Endothelial cell of hepatic sinusoid (primary cell): ENCODE measurements around the gene RXRA.

Experiments
- in situ Hi-C: cut with HindIII; loops from 2 replicates; pipeline ENCODE4 v1.10.0; 2017; ENCODE audit warnings: low sequenced_read_pairs

Gene RXRA

DNA sequence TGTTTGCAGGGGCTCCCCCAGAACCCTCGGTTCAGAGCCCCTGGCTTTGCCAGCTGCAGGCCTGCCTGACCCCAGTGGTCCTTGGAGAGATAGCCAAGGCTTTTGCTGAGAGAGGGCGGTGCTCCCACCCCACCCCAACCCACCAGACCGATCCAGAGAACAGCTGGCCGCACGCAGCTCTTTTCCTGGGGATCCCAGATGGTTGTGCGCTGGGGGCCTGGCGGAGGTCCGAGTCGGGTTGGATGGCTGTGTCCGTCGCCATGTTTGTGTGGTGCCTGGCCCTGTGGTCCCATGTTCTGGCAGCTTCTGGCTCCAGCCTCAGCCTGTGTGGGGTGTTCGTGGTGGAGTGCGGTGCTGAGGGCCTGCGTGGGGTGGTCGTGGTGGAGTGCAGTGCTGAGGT lies 97.5 kb downstream of the RXRA start:
- in situ Hi-C loops = no loop called here

DNA sequence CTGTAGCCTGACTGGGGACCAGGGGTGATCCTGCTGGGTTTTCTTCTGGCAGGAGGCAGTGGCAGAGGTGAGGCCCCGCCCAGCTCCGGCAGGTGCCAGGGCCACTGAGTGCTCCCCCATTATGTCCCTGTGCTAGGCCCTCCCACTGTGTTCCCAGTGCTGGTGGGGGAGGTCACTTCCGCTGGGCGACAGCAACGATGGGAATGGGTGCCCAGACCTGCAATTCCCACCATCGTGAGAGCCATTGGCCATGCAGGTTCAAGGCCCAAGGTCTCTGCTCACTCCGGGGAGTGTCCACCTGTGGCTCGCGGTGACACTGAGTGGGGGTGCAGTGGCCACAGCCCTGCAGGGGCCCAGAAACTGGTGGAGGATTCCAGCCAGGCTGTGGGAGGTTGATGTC lies 98.6 kb downstream of the RXRA start:
- in situ Hi-C loops = no loop called here

DNA sequence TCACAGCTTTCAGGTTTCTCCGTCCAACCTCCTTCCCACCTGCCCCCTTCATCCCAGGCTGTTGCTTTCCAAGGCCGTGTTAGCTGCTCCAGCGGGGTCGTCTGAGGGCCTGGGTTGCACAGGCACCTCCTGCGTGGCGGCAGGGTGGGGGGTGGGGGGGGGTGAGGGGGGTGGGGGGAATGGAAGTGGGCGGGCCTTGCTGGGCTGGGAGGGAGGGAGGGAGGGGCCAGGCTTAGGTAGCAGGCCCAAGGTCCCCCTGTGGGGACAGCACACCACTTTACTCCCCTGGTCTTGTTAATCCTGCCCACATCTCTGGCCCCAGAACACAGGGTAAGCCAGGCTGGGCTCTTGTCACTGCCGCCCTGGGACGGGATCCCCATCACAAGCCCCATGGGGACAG lies 99.1 kb downstream of the RXRA start:
- in situ Hi-C loops = no loop called here

DNA sequence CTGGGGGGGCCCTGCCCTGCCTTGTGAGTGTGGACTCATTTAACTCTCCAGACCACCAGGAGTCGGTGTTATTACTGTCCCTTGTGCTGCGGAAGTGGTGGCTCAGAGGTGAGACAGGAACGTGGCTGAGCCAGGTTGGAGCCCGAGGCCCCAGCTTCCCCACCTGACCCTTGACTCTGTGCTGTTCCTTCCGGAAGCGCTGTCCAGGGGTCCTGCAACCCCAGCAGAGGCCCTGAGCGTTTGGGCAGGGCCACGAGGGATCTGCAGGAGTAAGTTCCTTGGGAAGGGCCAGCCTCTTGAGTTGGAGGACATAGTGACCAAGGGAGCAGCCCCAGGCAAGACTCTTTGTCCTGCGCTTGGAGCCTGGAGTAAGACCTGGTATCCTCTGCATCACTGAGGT lies 99.6 kb downstream of the RXRA start:
- in situ Hi-C loops = no loop called here

DNA sequence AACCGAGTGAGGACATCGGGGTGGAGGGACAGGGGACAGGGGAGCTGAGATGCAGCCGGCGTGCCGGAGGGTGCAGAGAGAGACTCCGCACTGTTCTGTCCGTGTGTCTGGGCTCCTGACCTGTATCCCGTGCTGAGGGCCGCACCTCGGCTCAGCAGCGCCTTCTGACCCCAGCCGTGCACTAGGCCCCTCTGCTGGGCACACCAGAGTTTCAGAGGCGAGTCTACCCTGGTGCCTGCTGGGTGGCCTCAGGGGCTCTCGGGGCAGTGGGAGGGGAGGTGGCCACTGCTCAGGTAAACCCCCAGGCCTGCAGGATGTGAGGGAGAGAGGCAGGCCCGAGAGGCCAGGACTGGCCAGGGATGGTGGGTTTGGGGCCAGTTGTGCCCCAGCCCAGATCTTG lies 100.2 kb downstream of the RXRA start:
- in situ Hi-C loops = no loop called here

DNA sequence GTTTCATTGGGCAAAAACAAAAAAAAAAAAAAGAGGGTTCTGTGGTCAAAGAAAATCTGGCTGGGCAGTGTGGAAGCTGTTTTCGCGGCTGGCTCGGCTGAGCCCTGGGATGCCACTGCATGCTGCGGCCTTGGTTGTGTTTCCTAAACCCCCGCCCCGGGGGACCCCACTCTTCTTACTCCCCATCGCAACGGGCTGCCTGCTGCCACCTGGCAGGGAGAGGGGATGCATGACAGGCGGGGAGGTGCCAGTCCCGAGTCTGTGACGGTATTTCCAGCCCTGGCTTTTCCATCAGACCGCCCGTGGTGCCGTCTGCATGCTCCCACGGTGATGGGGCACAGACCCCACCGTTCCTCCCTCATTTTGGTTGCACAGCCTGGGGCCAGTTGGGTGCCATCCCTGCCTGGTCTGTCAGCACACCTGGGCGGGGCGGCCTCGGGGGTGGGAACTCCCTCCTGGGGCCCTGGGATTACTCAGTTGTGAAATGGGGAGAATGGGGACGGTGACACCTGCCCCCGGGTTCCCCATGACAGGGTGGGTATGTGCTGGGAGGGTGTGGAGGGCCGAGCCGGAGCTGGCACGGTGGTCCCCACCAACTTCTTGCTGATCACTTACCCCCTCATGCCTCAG lies 101.0 kb downstream of the RXRA start:
- in situ Hi-C loops = no loop called here

DNA sequence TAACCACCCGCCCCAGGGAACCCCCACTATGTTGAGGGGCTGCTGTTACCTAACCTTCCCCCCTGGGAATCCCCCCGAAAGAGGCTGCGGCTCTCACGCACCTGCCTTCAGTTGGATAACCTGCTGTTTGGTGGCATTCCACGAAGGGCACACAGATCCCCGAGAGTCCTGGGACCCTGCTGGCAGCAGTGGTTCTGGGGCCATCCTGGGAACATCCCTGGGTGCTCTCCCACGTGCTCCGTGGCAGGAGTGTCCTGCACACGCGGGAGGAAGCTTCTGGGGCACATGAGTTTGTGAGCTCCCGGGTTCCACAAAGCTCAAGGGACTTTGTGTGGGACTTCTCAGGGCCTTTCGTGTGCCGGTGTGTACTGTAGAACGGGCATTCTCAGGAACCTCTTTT lies 102.3 kb downstream of the RXRA start:
- in situ Hi-C loops = no loop called here

DNA sequence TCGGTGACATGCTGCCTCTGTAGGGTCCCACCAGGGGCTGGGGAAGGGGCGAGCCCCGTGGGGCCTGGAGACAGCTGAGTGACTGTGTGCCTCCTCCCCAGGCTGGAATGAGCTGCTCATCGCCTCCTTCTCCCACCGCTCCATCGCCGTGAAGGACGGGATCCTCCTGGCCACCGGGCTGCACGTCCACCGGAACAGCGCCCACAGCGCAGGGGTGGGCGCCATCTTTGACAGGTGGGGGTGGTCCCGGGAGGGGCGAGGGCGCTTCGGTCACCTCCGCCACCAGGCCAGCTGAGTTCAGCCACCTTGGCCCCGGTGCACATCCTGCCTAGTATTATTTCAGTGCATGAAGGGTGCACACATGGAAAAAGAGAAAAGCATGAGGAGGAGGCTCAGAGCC lies 102.8 kb downstream of the RXRA start:
- in situ Hi-C loops = no loop called here

DNA sequence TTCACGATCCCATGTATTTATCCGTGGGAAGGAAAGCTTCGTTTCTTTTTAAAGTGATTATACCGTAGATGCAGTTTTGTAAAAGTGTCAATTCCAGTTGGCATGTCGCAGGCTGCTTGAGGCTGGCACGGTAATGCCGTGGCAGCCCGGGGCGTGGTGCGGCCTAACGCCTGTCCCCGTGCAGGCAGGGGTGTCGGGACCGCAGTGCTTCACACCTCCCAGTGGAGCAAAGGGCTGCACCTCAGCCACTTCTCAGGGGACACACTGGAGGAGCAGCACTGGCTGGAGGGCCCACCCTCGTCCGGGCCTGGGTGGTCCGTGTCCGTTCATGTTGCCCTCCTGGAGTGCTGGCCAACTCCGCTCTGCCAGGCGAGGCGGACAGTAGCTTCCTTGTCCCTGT lies 103.2 kb downstream of the RXRA start:
- in situ Hi-C loops = no loop called here

DNA sequence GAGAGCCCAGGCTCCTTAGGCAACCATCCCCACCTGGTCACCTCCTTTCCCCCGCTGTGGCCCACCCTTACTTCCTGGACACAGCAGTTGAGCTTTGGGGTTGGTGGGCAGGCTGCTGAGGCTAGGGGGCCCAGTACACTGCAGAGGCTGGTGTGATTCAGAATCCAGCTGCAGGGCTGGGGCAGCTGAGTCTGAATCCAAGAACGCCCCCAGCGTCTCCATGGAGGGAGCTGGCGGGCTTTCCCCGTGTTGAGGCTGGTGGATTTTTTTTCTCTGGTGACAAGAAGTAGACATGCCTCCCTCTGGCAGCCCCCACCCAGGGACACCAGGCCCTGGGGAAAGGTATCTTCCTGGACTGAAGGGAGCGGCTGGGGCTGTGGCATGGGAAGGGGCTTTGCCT lies 104.8 kb downstream of the RXRA start:
- in situ Hi-C loops = no loop called here

DNA sequence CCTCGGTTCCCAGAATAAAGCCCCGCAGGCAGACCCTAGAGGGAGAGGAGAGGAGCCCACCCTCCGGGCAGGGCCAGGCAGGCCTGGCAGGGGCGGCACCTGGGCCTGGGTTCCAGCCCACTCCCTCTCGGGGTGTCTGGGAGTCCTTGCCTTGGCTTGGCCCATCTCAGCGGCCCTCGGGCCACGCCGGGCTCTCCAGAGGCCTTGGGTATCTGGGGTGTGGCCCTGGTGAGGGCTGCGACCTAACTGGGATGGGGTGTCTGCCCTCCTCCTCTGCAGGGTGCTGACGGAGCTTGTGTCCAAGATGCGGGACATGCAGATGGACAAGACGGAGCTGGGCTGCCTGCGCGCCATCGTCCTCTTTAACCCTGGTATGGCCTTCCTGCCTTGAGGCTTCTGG lies 105.4 kb downstream of the RXRA start:
- in situ Hi-C loops = no loop called here

DNA sequence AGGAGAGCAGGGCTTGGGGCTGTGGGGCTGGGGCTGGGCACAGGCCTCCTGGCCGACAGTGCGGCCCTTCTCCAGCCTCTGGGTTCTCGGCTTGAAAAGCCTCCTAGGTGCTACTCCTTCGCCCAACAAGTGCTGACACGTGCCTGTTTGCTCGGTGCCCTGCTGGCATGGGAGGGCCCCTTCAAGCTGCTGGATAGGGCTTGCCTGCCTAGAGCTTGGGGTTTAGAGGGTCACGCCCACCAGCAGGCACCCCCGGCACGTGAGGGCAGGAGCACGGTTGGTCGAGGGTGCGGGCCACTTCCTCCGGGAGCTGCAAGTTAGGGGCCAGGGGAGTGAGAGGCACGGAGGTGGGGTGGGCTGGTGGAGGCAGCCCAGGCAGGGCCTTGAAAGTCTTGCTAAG lies 106.2 kb downstream of the RXRA start:
- in situ Hi-C loops = no loop called here

DNA sequence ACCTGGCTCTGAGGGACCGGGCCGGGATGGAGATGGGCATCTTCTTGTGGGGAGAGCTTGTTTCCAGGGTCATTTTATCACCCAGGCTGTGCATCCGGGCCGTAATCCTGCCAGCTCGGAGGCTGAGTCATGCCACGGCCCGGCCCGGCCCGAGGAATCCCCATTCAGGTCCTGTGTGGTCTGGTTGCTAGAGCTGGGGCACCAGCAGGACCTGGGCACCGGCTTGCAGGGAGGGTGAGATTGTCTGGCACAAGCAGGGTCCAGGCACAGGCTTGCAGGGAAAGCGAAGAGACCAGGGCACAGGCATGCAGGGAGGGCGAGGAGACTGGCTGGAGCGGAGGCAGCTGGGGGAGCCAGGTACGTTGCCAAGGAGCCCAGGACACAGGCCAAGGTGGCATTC lies 106.8 kb downstream of the RXRA start:
- in situ Hi-C loops = no loop called here

DNA sequence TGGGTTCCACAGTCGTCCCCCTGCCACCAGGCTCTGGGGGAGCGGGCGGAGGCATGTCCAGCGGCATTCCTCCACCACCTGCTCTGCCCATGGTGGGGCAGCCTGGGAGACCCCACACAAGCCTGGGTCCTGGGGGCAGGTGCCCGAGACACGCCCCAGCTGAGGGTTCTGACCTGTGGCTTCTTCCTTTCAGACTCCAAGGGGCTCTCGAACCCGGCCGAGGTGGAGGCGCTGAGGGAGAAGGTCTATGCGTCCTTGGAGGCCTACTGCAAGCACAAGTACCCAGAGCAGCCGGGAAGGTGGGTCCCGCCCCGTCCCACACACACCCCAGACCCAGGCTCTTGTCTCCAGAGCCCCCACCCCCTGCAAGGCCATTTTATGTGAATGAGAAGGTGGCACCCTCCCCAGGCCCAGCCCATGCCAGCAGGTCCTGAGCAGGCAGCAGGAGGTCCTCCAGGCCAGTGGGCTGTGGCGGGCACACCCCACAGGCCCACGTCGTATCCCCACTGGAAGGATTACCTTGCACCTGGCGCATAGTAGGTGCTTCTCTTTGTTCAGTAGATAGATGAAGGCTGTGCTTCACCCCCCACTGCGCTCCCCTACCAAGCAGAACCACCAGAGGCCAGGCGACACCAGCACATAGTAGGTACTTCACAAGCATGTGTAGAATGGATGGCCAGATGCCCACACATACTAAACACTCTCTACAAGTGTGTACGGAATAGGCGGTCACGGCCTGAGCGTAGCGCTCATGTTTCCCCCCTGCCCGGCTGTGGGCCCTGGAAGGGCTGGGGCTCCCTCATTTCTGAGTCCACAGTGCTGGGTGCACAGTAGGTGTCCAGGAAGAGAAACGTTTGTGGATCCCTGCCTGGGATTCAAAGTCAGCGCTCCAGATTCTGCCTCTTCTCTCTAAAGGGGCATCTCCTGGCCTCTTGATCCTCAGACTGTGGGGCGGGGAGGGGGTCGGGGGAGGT lies 107.9 kb downstream of the RXRA start:
- in situ Hi-C loops = no loop called here

DNA sequence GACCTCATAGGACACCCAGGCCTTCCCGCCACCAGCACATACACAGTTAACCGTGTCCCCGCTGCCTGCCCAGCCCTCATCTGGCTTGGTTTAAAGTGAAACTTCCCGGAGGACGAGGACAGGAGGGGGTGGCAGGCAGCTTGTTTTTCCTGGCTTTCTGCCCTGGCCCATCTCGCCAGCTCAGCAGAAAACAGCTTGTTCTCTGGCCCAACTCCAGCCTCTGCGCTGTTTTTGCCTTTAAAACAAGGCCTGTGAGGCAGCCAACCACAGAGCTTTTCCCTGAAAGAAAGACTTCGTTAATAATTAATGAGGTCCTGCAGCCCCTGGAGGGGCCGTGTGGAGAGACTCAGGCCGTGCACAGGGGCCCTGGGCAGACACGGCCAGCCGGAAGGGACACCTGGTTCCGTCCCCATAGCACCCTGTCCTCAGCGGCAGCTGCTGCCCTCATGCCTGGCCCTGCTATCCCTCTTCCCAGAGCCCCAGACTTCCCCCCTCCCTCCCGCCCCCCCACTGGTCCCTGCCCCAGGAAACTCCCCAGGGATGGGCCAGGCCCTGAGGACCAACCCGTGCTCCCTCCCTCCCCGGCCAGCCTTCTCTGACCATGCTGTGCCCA lies 108.7 kb downstream of the RXRA start:
- in situ Hi-C loops = no loop called here

DNA sequence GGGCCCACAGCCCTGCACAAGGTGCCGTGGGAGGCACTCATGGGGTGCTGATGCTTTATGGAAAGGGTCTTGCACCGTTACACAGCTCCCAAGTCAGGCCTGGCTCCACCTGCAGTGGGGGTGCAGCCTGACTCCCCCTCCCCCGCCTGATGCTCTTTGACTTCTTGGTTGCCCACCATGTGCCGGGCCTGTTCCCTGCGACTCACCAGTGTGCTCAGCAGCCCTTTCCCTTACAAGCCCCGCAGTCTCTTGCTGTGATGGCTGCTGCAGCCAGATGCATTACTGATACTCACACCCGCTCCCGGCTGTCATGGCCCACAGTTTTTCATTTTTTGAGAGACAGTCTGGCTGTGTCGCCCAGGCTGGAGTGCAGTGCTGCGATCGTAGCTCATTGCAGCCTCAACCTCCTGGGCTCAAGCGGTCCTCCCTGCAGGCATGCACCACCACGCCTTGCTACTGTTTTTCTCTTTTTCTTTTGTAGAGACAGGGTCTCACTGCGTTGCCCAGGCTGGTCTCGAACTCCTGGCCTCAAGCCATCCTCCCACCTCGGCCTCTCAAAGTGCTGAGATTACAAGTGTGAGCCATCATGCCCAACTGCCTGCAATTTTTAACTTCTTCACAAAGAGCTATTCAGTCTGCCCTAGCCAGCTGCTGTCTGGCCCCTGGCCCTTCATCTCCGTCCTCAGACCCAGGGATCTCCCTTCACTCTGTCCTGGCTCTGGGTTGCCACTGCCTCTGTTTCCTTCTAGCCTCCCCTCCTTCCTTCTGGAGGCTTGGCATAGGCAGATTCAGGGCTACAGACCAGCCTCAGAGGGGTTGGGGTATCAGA lies 109.5 kb downstream of the RXRA start:
- in situ Hi-C loops = no loop called here

DNA sequence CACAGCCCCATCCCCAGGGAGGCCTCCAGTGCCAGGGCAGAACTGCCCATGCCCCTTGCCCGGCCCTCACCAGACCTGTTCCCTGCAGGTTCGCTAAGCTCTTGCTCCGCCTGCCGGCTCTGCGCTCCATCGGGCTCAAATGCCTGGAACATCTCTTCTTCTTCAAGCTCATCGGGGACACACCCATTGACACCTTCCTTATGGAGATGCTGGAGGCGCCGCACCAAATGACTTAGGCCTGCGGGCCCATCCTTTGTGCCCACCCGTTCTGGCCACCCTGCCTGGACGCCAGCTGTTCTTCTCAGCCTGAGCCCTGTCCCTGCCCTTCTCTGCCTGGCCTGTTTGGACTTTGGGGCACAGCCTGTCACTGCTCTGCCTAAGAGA lies 110.1 kb downstream of the RXRA start:
- in situ Hi-C loops = no loop called here

DNA sequence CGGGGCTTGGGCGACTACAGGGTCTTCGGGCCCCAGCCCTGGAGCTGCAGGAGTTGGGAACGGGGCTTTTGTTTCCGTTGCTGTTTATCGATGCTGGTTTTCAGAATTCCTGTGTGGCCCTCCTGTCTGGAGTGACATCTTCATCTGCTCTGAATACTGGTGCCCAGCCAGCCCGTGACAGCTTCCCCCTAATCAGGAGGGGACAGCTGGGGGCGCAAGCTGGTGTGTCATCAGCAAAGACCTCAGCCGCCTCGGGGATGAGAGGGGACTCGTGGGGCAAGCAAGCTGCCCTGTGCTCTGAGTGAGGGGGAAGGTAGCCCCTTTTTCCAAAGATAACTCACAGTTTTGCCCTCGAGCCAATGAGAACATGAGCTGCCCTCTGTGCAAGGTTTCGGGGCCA lies 110.7 kb downstream of the RXRA start:
- in situ Hi-C loops = no loop called here

DNA sequence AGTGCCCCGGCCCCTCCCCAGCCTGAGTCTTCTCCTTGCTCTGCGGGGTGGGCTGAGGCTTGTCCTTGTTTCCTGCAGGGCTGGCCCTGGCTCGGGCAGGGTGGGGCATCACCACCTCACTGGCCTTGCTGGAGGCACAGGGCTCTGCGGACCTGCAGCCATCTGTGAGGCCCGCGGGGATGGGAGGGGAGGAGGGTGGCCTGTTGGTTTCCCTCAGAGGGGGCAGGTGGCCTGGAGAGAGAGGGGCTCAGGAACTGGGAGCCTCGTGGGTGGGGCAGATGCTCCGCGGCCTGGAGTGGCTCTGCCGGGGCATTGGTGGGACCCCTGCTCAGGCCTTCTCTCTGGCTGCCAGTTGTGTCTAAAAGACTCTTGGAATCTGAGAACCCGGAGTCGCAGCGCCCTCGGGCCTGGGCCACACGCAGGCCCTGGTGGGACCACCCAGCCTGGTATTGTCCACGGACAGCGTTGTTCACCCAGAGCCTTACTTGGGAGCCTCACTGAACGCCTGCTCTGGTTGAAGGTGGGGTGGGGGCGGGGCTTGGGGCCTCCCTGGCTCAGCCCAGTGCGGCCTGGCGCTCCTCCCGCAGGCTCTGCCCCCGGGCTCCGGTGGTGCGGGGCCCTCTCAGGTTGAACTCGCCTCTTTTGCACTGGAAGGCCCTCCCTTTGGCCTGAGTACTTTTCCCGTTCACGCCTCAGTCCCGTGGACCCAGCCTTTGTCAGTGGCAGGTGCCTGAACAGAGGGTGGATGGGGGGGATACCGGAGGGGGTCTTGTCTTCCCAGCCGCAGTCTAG lies 111.3 kb downstream of the RXRA start:
- in situ Hi-C loops = no loop called here

DNA sequence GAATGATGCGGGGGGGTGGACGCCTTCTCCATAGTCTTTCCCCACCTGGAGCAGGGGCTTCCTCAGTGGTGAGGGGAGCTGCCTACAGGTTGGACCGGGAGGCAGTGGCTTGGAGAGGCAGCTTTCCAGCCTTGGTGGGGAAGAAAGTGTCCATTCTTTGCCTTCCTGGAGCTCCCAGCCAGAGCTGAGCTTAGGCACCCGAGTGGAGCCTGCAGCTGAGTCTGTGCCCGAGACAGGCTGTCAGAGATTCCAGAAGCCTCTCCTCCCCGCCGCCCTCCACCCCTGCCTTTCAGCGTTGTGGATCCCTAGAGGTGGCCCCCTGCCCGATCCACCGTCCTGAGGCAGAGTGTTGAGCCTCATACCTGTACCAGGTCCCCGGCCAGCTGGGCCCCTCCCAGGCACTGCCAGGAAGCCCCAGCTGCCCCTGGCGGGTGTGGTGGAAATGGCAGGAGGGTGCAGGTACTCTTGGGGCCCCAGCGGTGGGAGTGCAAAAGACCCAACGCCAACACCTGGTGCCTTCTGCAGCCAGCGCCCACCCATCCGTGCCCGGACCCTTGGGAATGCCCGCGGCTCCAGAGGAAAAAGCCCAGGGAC lies 112.0 kb downstream of the RXRA start:
- in situ Hi-C loops = no loop called here
